HG02981 (cell line): ENCODE measurements around the gene PHF21A.
A peak's percentile ranks its signal among the peaks of the same experiment; 100 is the strongest.

ENCODE experiments used
- ATAC-seq: cut with Tn5 transposase; IDR thresholded peaks from one replicate; pipeline ENCODE4 v1.9.1; 2021; ENCODE audit warnings: mild to moderate bottlenecking, moderate library complexity; ENCODE audit not compliant: unreplicated experiment

Gene PHF21A

GRCh38 chr11:45924036-45924915 lies 197.0 kb downstream of the PHF21A start:
- ATAC-seq = no peak

- no peak for ATAC-seq
These were observed 198.7 kb downstream of the PHF21A start, which contains the start of gene LARGE2 for GRCh38 chr11:45922425-45923082. TSS of gene LARGE2 (plus strand) at chr11:45922656. CDS start at chr11:45922883, 227 bp downstream.

- no peak for ATAC-seq
These were observed 199.5 kb downstream of the PHF21A start for GRCh38 chr11:45921561-45922424.

DNA sequence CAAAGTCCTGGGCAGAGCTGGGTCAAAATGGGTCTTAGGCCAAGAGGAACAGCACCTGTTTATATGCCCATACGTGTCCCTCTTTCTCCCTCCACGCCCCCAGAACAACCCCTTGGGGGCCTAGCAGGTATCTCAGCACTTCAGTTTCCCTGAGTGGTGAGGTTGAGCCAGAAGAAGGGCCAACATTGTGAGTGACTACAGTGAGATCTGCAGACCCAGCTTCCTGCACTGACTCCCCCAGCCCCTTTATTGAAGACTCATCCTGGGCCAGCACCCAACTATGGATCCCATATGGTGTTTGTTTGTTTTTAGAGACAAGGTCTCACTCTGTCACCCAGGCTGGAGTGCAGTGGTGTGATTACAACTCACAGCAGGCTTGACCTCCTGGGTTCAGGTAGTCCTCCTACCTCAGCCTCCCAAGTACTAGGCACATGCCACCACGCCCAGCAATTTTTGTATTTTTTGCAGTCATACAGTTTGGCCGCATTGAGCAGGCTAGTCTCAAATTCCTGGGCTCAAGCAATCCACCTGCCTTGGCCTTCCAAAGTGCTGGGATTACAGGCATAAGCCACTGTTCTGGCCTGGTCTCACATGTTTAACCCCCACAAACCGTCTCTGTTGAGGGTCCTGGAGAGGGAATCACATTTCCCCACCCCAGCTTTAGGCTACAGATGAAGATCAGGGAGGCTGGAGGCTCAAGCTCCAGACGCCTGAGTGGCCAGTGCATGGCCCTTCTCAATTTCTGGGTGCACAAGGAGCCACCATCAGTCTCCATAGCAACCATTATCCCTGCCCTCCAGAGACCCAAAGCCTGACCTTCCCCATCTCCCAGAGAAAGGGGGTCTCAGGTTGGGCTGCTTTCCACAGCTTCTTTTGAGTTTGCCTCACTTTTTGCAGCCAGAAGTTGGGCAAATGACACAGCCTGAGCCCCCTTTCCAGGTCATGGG lies 200.4 kb downstream of the PHF21A start:
- ATAC-seq = no peak

GRCh38 chr11:45919806-45920530 lies 201.3 kb downstream of the PHF21A start:
- no peak for ATAC-seq

DNA sequence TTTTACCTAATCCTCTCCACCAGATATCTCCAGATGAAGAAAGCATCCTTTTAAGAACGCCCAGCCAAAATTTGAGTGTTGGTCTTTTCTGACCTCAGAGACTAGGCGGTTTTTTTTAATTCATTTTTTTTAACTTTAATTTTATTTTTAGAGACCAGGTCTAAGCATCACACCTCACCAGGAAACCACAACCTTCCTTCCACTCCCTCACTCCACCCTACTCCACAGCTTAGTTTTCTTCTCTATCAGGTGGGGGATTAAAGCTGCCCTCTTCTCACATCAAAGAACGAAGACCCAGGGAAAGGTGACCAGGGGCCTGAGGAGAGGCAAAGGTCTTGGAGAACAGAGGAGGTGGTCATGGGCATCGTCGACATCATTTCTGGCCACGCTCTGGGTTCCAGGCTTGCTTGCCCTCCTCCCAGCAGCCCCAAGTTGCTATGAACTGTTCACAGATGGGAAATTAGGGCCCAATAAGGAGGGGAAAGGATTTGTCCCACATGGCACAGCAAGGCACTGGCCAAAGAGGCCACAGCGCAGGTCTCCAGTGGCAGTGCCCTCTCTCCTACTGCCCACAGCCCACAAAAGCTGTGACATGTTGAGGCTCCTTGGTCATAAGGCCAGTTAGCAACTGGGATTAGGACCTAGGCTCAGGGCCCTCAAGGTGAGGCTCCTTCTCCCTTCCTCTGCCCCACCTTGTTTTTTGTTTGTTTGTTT lies 202.1 kb downstream of the PHF21A start:
- no peak for ATAC-seq

DNA sequence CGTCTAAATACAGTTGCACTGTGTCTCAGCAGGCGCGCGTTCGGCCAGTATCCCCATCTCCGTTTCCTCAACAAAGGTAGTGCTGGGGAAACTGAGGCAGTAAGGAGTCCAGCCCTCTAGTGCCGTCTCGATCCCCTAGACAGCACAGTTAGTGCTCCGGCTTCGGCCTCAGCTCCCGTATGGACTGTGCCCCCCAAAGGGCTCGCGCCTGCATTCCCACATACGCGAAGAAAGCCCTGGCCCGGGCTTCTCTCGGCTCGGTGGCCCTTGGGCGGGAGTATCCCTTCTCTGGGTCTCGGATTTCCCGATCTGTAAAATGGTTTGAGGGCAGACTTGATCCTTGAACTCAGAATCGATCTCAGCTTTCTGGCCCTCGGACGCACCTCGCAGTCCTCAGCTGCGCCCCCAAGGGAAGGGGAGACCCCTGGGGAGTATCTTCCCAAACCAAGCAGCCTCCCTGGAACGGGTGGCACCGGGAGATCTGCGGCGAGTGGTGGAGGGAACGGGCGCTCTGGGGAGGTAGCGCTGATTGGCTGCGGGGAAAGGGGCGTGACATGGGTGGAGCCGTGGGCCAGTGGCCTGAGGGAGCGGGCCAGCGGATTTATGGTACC lies 202.8 kb downstream of the PHF21A start:
- ATAC-seq = peak; percentile 33

- peak; percentile 91 for ATAC-seq
These were observed 203.5 kb downstream of the PHF21A start, which contains the start of gene PEX16 for GRCh38 chr11:45917623-45918330. TSS of gene PEX16 (minus strand) at chr11:45917877. CDS start at chr11:45917811, 66 bp downstream.

GRCh38 chr11:45917286-45917622 lies 204.0 kb downstream of the PHF21A start:
- no peak for ATAC-seq

DNA sequence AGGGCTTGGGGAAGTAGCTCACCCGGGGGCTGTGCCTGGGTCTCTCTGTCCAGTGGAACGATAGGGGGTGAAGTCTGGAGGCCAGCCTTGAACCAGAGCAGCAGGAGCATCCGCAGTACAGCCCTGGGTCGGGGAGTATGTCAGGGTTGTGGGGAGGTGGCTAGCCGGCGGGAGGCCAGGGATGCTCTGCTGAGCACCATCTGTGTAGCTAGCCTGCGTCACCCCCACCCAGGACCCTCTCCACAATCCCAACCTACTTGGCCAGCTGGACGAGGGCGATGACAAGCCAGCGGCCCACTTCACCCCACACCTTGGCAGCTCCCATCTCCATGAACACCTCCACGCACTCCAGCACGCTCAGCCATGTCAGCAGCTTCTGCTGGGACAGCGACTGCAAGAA lies 205.8 kb downstream of the PHF21A start:
- no peak for ATAC-seq

- no peak for ATAC-seq
These were observed 207.2 kb downstream of the PHF21A start for GRCh38 chr11:45913942-45914635.

DNA sequence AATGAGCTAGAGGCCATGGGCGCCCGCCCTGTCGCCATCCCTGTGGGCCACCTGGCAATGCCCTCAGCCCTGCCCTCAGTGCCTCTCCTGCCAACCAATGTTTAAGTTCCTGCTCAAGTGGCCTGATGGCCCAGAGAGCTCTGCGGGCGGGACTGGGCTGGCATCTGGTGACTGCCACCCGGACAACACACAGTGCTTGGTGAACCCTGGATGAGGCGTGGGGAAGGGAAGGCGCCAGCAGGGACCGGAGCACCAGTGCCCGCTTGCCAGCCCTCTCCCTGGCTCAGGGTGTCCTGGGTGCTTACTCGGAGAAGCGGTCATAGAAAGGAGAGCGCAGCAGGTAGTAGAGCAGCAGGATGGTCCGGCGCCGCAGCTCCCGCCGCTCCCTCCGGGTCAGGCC lies 207.7 kb downstream of the PHF21A start:
- no peak for ATAC-seq

DNA sequence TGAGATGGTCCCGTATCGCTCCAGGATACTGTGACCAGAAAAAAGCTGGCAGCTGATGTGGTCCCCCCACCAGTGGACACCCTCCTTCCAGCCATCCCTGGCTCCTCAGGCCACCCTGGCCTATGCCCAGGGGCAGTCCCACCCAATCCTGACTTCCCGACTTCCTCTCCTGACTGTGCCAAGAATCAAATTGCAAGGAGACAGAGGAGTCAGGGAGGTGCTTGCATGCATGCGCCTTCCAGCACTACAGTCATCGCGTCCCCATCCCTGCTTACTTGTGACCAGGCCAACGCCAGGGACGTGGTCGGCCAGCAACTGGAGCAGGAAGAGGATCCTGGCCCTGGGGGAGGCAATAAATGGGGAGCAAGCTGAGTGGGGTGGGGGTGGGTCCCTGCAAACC lies 210.6 kb downstream of the PHF21A start:
- no peak for ATAC-seq

GRCh38 chr11:45909594-45910475 lies 211.4 kb downstream of the PHF21A start:
- no peak for ATAC-seq

- no peak for ATAC-seq
These were observed 213.3 kb downstream of the PHF21A start for GRCh38 chr11:45907911-45908370.

DNA sequence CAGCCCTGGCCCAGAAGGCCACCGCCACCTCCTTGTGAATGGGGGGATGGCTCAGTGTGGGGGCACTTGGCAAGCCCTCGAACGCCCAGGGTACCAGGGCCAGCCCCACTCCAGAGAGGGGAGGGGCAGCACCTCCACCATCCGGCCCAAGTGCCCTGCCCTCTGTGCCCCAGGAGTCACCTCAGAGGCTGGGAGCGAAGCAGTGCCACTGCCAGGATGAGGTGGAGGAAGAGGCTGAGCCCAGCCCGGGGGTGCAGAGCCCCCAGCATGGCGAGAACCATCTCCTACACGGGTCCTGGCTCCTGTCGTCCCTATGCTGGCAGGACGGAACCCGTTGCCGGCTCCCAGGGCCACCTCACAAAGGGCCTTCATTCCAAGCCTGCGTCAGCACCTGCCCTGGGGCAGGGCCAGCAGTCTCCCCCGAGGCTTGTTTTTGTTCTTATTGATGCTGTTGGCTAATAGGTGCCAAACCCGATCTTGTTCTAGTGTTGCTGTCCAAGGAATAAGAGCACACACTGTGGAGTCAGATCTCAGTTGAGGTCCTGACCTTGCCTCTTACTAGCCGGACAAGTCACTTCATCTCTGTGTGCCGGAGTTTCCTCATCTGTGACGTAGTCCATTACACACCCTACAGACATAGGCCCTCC lies 214.2 kb downstream of the PHF21A start, which contains the start of gene FREY1:
FREY1 (minus strand) TSS at position 307 of the 647 bp plus-strand sequence; CDS start at position 281, 26 bp downstream.
- no peak for ATAC-seq
